ENCODE measurements around the gene PAQR6. TPM values are rescaled to one million over a fixed set of nuclear protein-coding genes. Genes with fewer than 3 reads are reported as not detected.
A peak's percentile ranks its signal among the peaks of the same experiment; 100 is the strongest.

PAQR6 gene
- total RNA-seq, 1 donor from 2014 or later = 0.51 TPM

- DNase-seq (no peak), ATAC-seq (ENCODE audit: poor library complexity) (no peak)
- intact Hi-C loops (cut with DNase I) = no loop called here
These were observed 22.5 kb upstream of the PAQR6 start for GRCh38 chr1:156270314-156270713.

GRCh38 chr1:156268336-156268735, 20.5 kb upstream of the PAQR6 start:
- no peak for DNase-seq
- intact Hi-C loops (cut with DNase I) = no loop called here
- ATAC-seq (ENCODE audit: poor library complexity) = no peak

- DNase-seq = no peak
- ATAC-seq (ENCODE audit: poor library complexity) = no peak
- intact Hi-C loops (cut with DNase I) = no loop called here
These were observed 18.2 kb upstream of the PAQR6 start for GRCh38 chr1:156266051-156266450.

GRCh38 chr1:156263288-156263655, 15.4 kb upstream of the PAQR6 start:
- intact Hi-C loops (cut with DNase I) = no loop called here
- ATAC-seq (ENCODE audit: poor library complexity) (no peak), DNase-seq (peak; percentile 14)

GRCh38 chr1:156262461-156263287, 14.8 kb upstream of the PAQR6 start:
- intact Hi-C loops (cut with DNase I) = no loop called here
- peak; percentile 34 for ATAC-seq (ENCODE audit: poor library complexity)
- DNase-seq = no peak

- DNase-seq = no peak
- no peak for ATAC-seq (ENCODE audit: poor library complexity)
- intact Hi-C loops (cut with DNase I) = no loop called here
These were observed 13.0 kb upstream of the PAQR6 start for GRCh38 chr1:156260896-156261295.

- intact Hi-C loops (cut with DNase I) = no loop called here
- DNase-seq (no peak), ATAC-seq (ENCODE audit: poor library complexity) (no peak)
These were observed 11.9 kb upstream of the PAQR6 start for GRCh38 chr1:156259805-156260204.

- intact Hi-C loops (cut with DNase I) = no loop called here
- DNase-seq = no peak
- no peak for ATAC-seq (ENCODE audit: poor library complexity)
These were observed 11.0 kb upstream of the PAQR6 start for GRCh38 chr1:156258859-156259258.

GRCh38 chr1:156257711-156258110, 9.9 kb upstream of the PAQR6 start:
- intact Hi-C loops (cut with DNase I) = no loop called here
- no peak for ATAC-seq (ENCODE audit: poor library complexity)

GRCh38 chr1:156253634-156254033, 5.8 kb upstream of the PAQR6 start:
- ATAC-seq (ENCODE audit: poor library complexity) (no peak), DNase-seq (no peak)
- intact Hi-C loops (cut with DNase I) = no loop called here

More at GRCh38 chr1:156257711-156258110, 9.9 kb upstream of the PAQR6 start:
- DNase-seq = no peak

GRCh38 chr1:156251527-156251926, 3.7 kb upstream of the PAQR6 start:
- intact Hi-C loops (cut with DNase I) = no loop called here
- no peak for ATAC-seq (ENCODE audit: poor library complexity)
- DNase-seq = no peak

- no peak for ATAC-seq (ENCODE audit: poor library complexity)
- intact Hi-C loops (cut with DNase I) = no loop called here
- DNase-seq = no peak
These were observed 1.7 kb upstream of the PAQR6 start for GRCh38 chr1:156249593-156249992.

- no peak for ATAC-seq (ENCODE audit: poor library complexity)
- DNase-seq = no peak
These were observed 447 bp upstream of the PAQR6 start for GRCh38 chr1:156248323-156248683.

GRCh38 chr1:156246781-156247459, 936 bp downstream of the PAQR6 start:
- DNase-seq (peak; percentile 56), ATAC-seq (ENCODE audit: poor library complexity) (peak; percentile 51)
- intact Hi-C loops (cut with DNase I) = no loop called here

More at GRCh38 chr1:156248323-156248683, 447 bp upstream of the PAQR6 start:
- intact Hi-C loops (cut with DNase I) = no loop called here

GRCh38 chr1:156246241-156246780, 1.5 kb downstream of the PAQR6 start:
- ATAC-seq (ENCODE audit: poor library complexity) (no peak), DNase-seq (no peak)
- intact Hi-C loops (cut with DNase I) = no loop called here

- no peak for DNase-seq
- ATAC-seq (ENCODE audit: poor library complexity) = peak; percentile 11
- intact Hi-C loops (cut with DNase I) = no loop called here
These were observed 2.2 kb downstream of the PAQR6 start for GRCh38 chr1:156245451-156246232.

GRCh38 chr1:156244712-156245111, 3.1 kb downstream of the PAQR6 start:
- intact Hi-C loops (cut with DNase I) = no loop called here
- DNase-seq (no peak), ATAC-seq (ENCODE audit: poor library complexity) (no peak)

- intact Hi-C loops (cut with DNase I) = no loop called here
These were observed 3.7 kb downstream of the PAQR6 start for GRCh38 chr1:156244126-156244525.

GRCh38 chr1:156242738-156243137, 5.1 kb downstream of the PAQR6 start:
- DNase-seq (no peak), ATAC-seq (ENCODE audit: poor library complexity) (no peak)
- intact Hi-C loops (cut with DNase I) = no loop called here

More at GRCh38 chr1:156244126-156244525, 3.7 kb downstream of the PAQR6 start:
- DNase-seq (no peak), ATAC-seq (ENCODE audit: poor library complexity) (no peak)

Measured in Right ventricle myocardium superior (tissue), 1 donor.